GM23338 (cell line): ENCODE results near the gene ZCCHC2. TPM values are rescaled to one million over a fixed set of nuclear protein-coding genes. Genes with fewer than 3 reads are reported as not detected.

Experiments used
- ATAC-seq: fragments of 200-7000 bp; cut with Tn5 transposase; 3 replicates; pipeline ENCODE4 v1.9.1; 2020
- DNase-seq: peaks from one replicate; pipeline ENCODE4 v3.0.0-alpha.2; 2015; ENCODE audit warnings: low spot score
- H2AFZ ChIP-seq: fragments of 200-600 bp; sonication (generic); 2 replicates; pipeline ENCODE4 v1.8.0; 2016; ENCODE audit warnings: antibody characterized with exemption, mild to moderate bottlenecking, moderate library complexity
- H3F3A ChIP-seq: fragments of 200-600 bp; sonication (generic); replicated peaks from 2 replicates; pipeline ENCODE4 v1.8.0; 2017; ENCODE audit warnings: antibody characterized with exemption, mixed run types, low read depth
- H3K27ac ChIP-seq: fragments of 200-600 bp; sonication (generic); 2 replicates; pipeline ENCODE4 v1.6.1; 2016; ENCODE audit warnings: low read depth
- H3K27me3 ChIP-seq: fragments of 200-600 bp; sonication (generic); 2 replicates; pipeline ENCODE4 v1.8.0; 2016; ENCODE audit warnings: mild to moderate bottlenecking, mixed run types, moderate library complexity; ENCODE audit not compliant: insufficient read depth
- H3K36me3 ChIP-seq: fragments of 200-600 bp; sonication (generic); 2 replicates; pipeline ENCODE4 v1.8.0; 2016; ENCODE audit warnings: mild to moderate bottlenecking; ENCODE audit not compliant: insufficient read depth
- H3K4me1 ChIP-seq: fragments of 200-600 bp; sonication (generic); 2 replicates; pipeline ENCODE4 v1.8.0; 2016; ENCODE audit warnings: mild to moderate bottlenecking, moderate library complexity; ENCODE audit not compliant: insufficient read depth
- H3K4me2 ChIP-seq: fragments of 200-600 bp; sonication (generic); 2 replicates; pipeline ENCODE4 v1.7.1; 2017; ENCODE audit warnings: mixed run types
- H3K4me3 ChIP-seq: fragments of 200-600 bp; sonication (generic); 2 replicates; pipeline ENCODE4 v1.6.1; 2016; ENCODE audit warnings: mixed run types
- H3K79me2 ChIP-seq: fragments of 200-600 bp; sonication (generic); replicated peaks from 2 replicates; pipeline ENCODE4 v1.8.0; 2017; ENCODE audit warnings: mild to moderate bottlenecking; ENCODE audit not compliant: insufficient read depth
- H3K9me2 ChIP-seq: fragments of 200-600 bp; sonication (generic); 2 replicates; pipeline ENCODE4 v1.8.0; 2017; ENCODE audit not compliant: insufficient read depth
- H4K20me1 ChIP-seq: fragments of 200-600 bp; sonication (generic); replicated peaks from 2 replicates; pipeline ENCODE4 v1.8.0; 2017; ENCODE audit warnings: mild to moderate bottlenecking; ENCODE audit not compliant: insufficient read depth
- H3K27ac Mint-ChIP-seq: 2 replicates; pipeline ENCODE4 v1.8.0; 2020; ENCODE audit warnings: inconsistent platforms, mild to moderate bottlenecking, moderate library complexity, mixed read lengths
- H3K27me3 Mint-ChIP-seq: 3 replicates; pipeline ENCODE4 v1.8.0; 2022; ENCODE audit warnings: low read depth, mild to moderate bottlenecking, moderate library complexity, mixed read lengths, inconsistent platforms; ENCODE audit not compliant: insufficient read depth, poor library complexity
- H3K36me3 Mint-ChIP-seq: 3 replicates; pipeline ENCODE4 v1.8.0; 2021; ENCODE audit warnings: low read depth, mild to moderate bottlenecking, inconsistent platforms, moderate library complexity, mixed read lengths
- H3K4me1 Mint-ChIP-seq: 3 replicates; pipeline ENCODE4 v1.8.0; 2020; ENCODE audit warnings: mild to moderate bottlenecking, inconsistent platforms, mixed read lengths
- H3K4me3 Mint-ChIP-seq: 3 replicates; pipeline ENCODE4 v1.8.0; 2021; ENCODE audit warnings: moderate library complexity, mild to moderate bottlenecking, inconsistent platforms, mixed read lengths
- H3K9me3 Mint-ChIP-seq: 3 replicates; pipeline ENCODE4 v1.8.0; 2020; ENCODE audit warnings: moderate library complexity, mild to moderate bottlenecking, inconsistent platforms, mixed read lengths
- CREB1 ChIP-seq: fragments of 250-450 bp; sonication (Bioruptor Pico); IDR thresholded peaks from 2 replicates; pipeline ENCODE4 v1.5.0; 2020; ENCODE audit warnings: low read depth, mild to moderate bottlenecking, moderate library complexity
- EZH2 ChIP-seq: fragments of 200-600 bp; sonication (generic); IDR thresholded peaks from one replicate; pipeline ENCODE4 v1.8.0; 2017; ENCODE audit warnings: antibody characterized with exemption, mild to moderate bottlenecking, low read depth; ENCODE audit not compliant: unreplicated experiment
- EZH2phosphoT487 ChIP-seq: fragments of 200-600 bp; sonication (generic); IDR thresholded peaks from one replicate; pipeline ENCODE4 v1.8.1; 2018; ENCODE audit warnings: antibody characterized with exemption; ENCODE audit not compliant: unreplicated experiment
- JUNB ChIP-seq: IDR thresholded peaks from one replicate; pipeline ENCODE4 v1.6.1; 2016; ENCODE audit warnings: antibody characterized with exemption; ENCODE audit not compliant: unreplicated experiment
- NANOG ChIP-seq: IDR thresholded peaks from 2 replicates; pipeline ENCODE4 v1.6.1; 2016; ENCODE audit warnings: antibody characterized with exemption, borderline replicate concordance
- POLR2AphosphoS5 ChIP-seq: IDR thresholded peaks from 2 replicates; pipeline ENCODE4 v1.6.1; 2016; ENCODE audit warnings: antibody characterized with exemption, low read depth
- STAT1 ChIP-seq: IDR thresholded peaks from one replicate; pipeline ENCODE4 v1.6.1; 2016; ENCODE audit warnings: antibody characterized with exemption; ENCODE audit not compliant: unreplicated experiment
- ZNF114 ChIP-seq: fragments of 250-450 bp; sonication (Bioruptor Pico); IDR thresholded peaks from 2 replicates; pipeline ENCODE4 v1.5.0; 2020; ENCODE audit warnings: mild to moderate bottlenecking, moderate library complexity
- ZNF331 ChIP-seq: fragments of 250-450 bp; sonication (Bioruptor Pico); IDR thresholded peaks from 2 replicates; pipeline ENCODE4 v1.5.0; 2020; ENCODE audit warnings: low read depth, mild to moderate bottlenecking, moderate library complexity
- polyA plus RNA-seq: library from polyadenylated mRNA; unstranded; fragments of >200 nt; fragmentation: Nextera tagmentation; extraction: Ambion mirVana; gene quantifications from 2 replicates; pipeline ENCODE4 v1.2.1, GENCODE V29; 2016
- total RNA-seq: library from RNA; depleted of rRNA; stranded (reverse); fragments of >200 nt; shearing (Covaris generic); gene quantifications from 2 replicates; pipeline ENCODE4 v1.2.3, GENCODE V29; 2014
- TF ChIP-seq, protein P1 (sequence below): IDR thresholded peaks from one replicate; pipeline ENCODE4 v1.6.1; 2018; ENCODE audit warnings: antibody characterized with exemption; ENCODE audit not compliant: unreplicated experiment
- TF ChIP-seq, protein P2 (sequence below): IDR thresholded peaks from 2 replicates; pipeline ENCODE4 v1.6.1; 2016; ENCODE audit warnings: antibody characterized with exemption

ZCCHC2 gene
- total and polyA plus RNA-seq, 2 experiments from 2014 or later = 5.4 to 15.4 TPM

DNA sequence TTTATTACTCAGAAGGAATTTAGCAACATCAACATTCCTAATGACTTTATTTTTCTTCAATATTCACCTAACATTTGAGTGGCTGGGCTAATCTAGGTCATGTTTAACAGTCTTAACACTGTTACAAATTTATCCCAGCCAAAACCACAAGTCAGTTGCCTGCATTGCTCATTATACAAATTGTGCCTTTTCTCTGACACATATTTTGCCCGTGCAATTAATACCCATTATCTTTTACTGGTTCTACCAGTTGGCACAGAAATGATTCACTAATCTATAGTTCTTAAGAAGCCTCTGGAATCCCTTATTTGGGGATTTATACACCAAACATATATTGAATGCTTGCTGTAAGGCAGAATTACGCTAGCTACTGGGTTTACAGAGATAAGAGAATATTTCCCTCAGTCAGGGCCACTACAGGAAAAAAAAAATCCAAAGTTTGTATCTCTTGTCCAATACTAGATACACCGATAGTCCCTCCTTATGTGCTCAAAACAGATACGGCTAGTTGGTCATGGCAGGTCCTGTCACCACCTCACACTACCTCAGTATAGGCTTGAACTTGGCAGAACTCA lies 46.3 kb downstream of the ZCCHC2 start:
- no peak for DNase-seq
- H3K27ac Mint-ChIP-seq = no peak overlapping the region
- H3K4me1 ChIP-seq = no peaks in the 10 kb centered on the region
- H3K4me3 Mint-ChIP-seq = no peak overlapping the region
- no peaks in the 10 kb centered on the region for H3K79me2 ChIP-seq
- H3K27ac ChIP-seq = no peak overlapping the region
- H3K36me3 Mint-ChIP-seq = peaks cover 25% of the 10 kb centered on the region
- no peaks in the 10 kb centered on the region for H4K20me1 ChIP-seq
- no peak overlapping the region for H2AFZ ChIP-seq
- no peaks in the 10 kb centered on the region for H3K27me3 Mint-ChIP-seq
- H3K36me3 ChIP-seq = peaks cover 4% of the 10 kb centered on the region; the same call in 1 of the 2 replicates
- TF ChIP-seq, protein P1, sequence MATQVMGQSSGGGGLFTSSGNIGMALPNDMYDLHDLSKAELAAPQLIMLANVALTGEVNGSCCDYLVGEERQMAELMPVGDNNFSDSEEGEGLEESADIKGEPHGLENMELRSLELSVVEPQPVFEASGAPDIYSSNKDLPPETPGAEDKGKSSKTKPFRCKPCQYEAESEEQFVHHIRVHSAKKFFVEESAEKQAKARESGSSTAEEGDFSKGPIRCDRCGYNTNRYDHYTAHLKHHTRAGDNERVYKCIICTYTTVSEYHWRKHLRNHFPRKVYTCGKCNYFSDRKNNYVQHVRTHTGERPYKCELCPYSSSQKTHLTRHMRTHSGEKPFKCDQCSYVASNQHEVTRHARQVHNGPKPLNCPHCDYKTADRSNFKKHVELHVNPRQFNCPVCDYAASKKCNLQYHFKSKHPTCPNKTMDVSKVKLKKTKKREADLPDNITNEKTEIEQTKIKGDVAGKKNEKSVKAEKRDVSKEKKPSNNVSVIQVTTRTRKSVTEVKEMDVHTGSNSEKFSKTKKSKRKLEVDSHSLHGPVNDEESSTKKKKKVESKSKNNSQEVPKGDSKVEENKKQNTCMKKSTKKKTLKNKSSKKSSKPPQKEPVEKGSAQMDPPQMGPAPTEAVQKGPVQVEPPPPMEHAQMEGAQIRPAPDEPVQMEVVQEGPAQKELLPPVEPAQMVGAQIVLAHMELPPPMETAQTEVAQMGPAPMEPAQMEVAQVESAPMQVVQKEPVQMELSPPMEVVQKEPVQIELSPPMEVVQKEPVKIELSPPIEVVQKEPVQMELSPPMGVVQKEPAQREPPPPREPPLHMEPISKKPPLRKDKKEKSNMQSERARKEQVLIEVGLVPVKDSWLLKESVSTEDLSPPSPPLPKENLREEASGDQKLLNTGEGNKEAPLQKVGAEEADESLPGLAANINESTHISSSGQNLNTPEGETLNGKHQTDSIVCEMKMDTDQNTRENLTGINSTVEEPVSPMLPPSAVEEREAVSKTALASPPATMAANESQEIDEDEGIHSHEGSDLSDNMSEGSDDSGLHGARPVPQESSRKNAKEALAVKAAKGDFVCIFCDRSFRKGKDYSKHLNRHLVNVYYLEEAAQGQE = no peak
- TF ChIP-seq JUNB (no peak), EZH2 (no peak), STAT1 (no peak), EZH2phosphoT487 (no peak), NANOG (no peak), ZNF114 (CRISPR knock-in tag) (no peak), ZNF331 (no peak)
- H3K4me2 ChIP-seq = no peak overlapping the region
- H3K4me1 Mint-ChIP-seq = peaks cover 2% of the 10 kb centered on the region; the same call in 1 of the 3 replicates
- no peaks in the 10 kb centered on the region for H3K9me3 Mint-ChIP-seq
- ATAC-seq = no peak
- H3K27me3 ChIP-seq = no peaks in the 10 kb centered on the region
- no peak overlapping the region for H3K4me3 ChIP-seq
- no peaks in the 10 kb centered on the region for H3K9me2 ChIP-seq
- no peaks in the 10 kb centered on the region for H3F3A ChIP-seq

DNA sequence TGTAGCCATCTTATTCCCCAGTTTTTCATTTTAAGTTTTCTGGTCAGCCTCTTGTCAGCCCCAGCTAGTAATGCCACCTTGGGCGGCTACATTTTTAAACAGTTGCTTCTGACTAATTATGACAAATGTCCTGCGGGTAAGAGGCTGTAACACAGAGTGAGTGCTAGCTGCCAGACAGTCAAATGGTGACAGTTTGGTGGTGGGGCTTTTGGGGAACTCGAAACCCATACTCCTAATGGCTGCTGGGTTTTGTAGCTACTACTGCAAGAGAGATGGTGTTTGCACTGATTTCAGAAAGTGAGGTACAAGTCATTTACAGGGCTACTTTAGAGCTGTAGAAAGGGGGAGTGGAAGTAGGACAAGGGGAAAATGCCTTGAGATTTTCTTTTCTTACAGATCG lies 48.2 kb downstream of the ZCCHC2 start:
- H3K27ac ChIP-seq = no peak overlapping the region
- H3K4me3 ChIP-seq = no peak overlapping the region
- peaks cover 39% of the 10 kb centered on the region for H3K36me3 Mint-ChIP-seq
- no peaks in the 10 kb centered on the region for H3F3A ChIP-seq
- H2AFZ ChIP-seq = no peak overlapping the region
- no peak overlapping the region for H3K4me3 Mint-ChIP-seq
- H3K4me1 Mint-ChIP-seq = peaks cover 2% of the 10 kb centered on the region; the same call in 2 of the 3 replicates
- peaks cover 4% of the 10 kb centered on the region; the same call in 1 of the 2 replicates for H3K36me3 ChIP-seq
- no peak overlapping the region for H3K4me2 ChIP-seq
- no peaks in the 10 kb centered on the region for H3K27me3 Mint-ChIP-seq
- DNase-seq (no peak), ATAC-seq (no peak)
- H3K4me1 ChIP-seq = no peaks in the 10 kb centered on the region
- H3K9me2 ChIP-seq = no peaks in the 10 kb centered on the region
- H4K20me1 ChIP-seq = no peaks in the 10 kb centered on the region
- TF ChIP-seq EZH2phosphoT487 (no peak), EZH2 (no peak), ZNF114 (CRISPR knock-in tag) (no peak), STAT1 (no peak), POLR2AphosphoS5 (no peak), CREB1 (CRISPR knock-in tag) (no peak), NANOG (no peak), JUNB (no peak), ZNF331 (no peak)
- TF ChIP-seq, protein P2, sequence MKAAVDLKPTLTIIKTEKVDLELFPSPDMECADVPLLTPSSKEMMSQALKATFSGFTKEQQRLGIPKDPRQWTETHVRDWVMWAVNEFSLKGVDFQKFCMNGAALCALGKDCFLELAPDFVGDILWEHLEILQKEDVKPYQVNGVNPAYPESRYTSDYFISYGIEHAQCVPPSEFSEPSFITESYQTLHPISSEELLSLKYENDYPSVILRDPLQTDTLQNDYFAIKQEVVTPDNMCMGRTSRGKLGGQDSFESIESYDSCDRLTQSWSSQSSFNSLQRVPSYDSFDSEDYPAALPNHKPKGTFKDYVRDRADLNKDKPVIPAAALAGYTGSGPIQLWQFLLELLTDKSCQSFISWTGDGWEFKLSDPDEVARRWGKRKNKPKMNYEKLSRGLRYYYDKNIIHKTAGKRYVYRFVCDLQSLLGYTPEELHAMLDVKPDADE = no peak
- TF ChIP-seq, protein P1 = no peak
- no peaks in the 10 kb centered on the region for H3K9me3 Mint-ChIP-seq
- H3K27me3 ChIP-seq = no peaks in the 10 kb centered on the region
- H3K79me2 ChIP-seq = no peaks in the 10 kb centered on the region
- H3K27ac Mint-ChIP-seq = no peak overlapping the region
